Thyroid gland (tissue), 4 donors: ENCODE results near the gene TTBK1. TPM values are rescaled to one million over a fixed set of nuclear protein-coding genes. Genes with fewer than 3 reads are reported as not detected.

Experiments
- DNase-seq, 2 donors: peaks; one replicate each; pipeline ENCODE4 v3.0.0-alpha.2; 2019
- H3K27ac ChIP-seq, 3 donors: fragments of 200-600 bp; sonication (generic); 1 replicate in 2 of 3; 2 replicates in 1 of 3; pipeline ENCODE4 v1.5.1; 2016 to 2019; ENCODE audit warnings: mild to moderate bottlenecking in 1 of 3, moderate library complexity in 1 of 3
- H3K27me3 ChIP-seq: fragments of 200-600 bp; sonication (generic); one replicate; pipeline ENCODE4 v1.5.1; 2019
- H3K36me3 ChIP-seq, 2 donors: fragments of 200-600 bp; sonication (generic); one replicate each; pipeline ENCODE4 v1.5.1; 2016 to 2019
- H3K4me1 ChIP-seq, 2 donors: fragments of 200-600 bp; sonication (generic); one replicate each; pipeline ENCODE4 v1.5.1; 2017 to 2019
- H3K4me3 ChIP-seq, 3 donors: fragments of 200-600 bp; sonication (generic); replicated peaks in 1 of 3; 1 replicate in 2 of 3; 2 replicates in 1 of 3; pipeline ENCODE4 v1.5.1; 2016; ENCODE audit warnings: mild to moderate bottlenecking in 1 of 3
- H3K9me3 ChIP-seq: fragments of 200-600 bp; sonication (generic); one replicate; pipeline ENCODE4 v1.5.1; 2017
- CTCF ChIP-seq, 6 experiments: fragments of 200-600 bp in 3 of 6; fragments of 450-650 bp in 3 of 6; sonication (generic) in 3 of 6; IDR thresholded peaks; one replicate each; pipeline ENCODE4 v1.5.1; 2016 to 2019; ENCODE audit warnings: antibody characterized with exemption in 6 of 6, mild to moderate bottlenecking in 2 of 6, inconsistent platforms in 1 of 6, moderate library complexity in 1 of 6
- POLR2A ChIP-seq, 2 donors: fragments of 450-650 bp; IDR thresholded peaks; one replicate each; pipeline ENCODE4 v1.6.1; 2017; ENCODE audit warnings: antibody characterized with exemption in 2 of 2, mild to moderate bottlenecking in 2 of 2, moderate library complexity in 1 of 2
- WGBS, 2 donors: methylation state at CpG; one replicate each; pipeline ENCODE4 v1.1.5; 2017; 5-methylcytosine and 5-hydroxymethylcytosine counted together
- intact Hi-C: fragments of 100-400 bp; cut with DNase I; formaldehyde crosslinking; loops from one replicate; pipeline ENCODE4 v1.15.1; 2023
- total RNA-seq, 4 donors: library from RNA; depleted of rRNA; stranded (reverse); fragments of >200 nt; gene quantifications; one replicate each; pipeline ENCODE4 v1.2.3, GENCODE V29; 2016

The TTBK1 gene
- total RNA-seq, 4 donors from 2014 or later = 0.11 to 0.15 TPM; not detected in 2

- no peaks in the 10 kb centered on the region for H3K36me3 ChIP-seq
- peak; percentile 19 to 22 for DNase-seq
- peaks cover 22 to 33% of the 10 kb centered on the region in 2 donors for H3K4me1 ChIP-seq
- 9 to 40% methylated on average over 5 to 24 of the region's 65 CpGs for whole genome bisulfite sequencing, 2 donors
- H3K9me3 ChIP-seq = no peaks in the 10 kb centered on the region
- no peaks in the 10 kb centered on the region for H3K27me3 ChIP-seq
- intact Hi-C loops = no loop called here
- TF ChIP-seq CTCF (IDR thresholded peaks at IDR 0.05) (no peak), POLR2A (IDR thresholded peaks at IDR 0.05) (no peak)
- no peak overlapping the region for H3K27ac ChIP-seq
- peak overlapping the region in 1 of 3 donors; percentile 33 for H3K4me3 ChIP-seq
Measured at GRCh38 chr6:43274916-43275597, 31.8 kb downstream of the TTBK1 start.

- DNase-seq = no peak
- no peaks in the 10 kb centered on the region for H3K27me3 ChIP-seq
- intact Hi-C loops = no loop called here
- 8 to 15% methylated on average over 30 to 44 of the region's 64 CpGs for WGBS, 2 donors
- H3K36me3 ChIP-seq = no peaks in the 10 kb centered on the region
- peak overlapping the region in 1 of 3 donors; percentile 33 for H3K4me3 ChIP-seq
- no peak overlapping the region for H3K27ac ChIP-seq
- no peaks in the 10 kb centered on the region for H3K9me3 ChIP-seq
- no peak for TF ChIP-seq CTCF (IDR thresholded peaks at IDR 0.05)
- TF ChIP-seq POLR2A (IDR thresholded peaks at IDR 0.05) = no peak
- peaks cover 15 to 24% of the 10 kb centered on the region in 2 donors for H3K4me1 ChIP-seq
Measured at GRCh38 chr6:43275801-43276576, 32.7 kb downstream of the TTBK1 start.

GRCh38 chr6:43276577-43277305 lies 33.5 kb downstream of the TTBK1 start:
- no peak for TF ChIP-seq POLR2A (IDR thresholded peaks at IDR 0.05)
- no peak for TF ChIP-seq CTCF (IDR thresholded peaks at IDR 0.05)
- H3K27me3 ChIP-seq = no peaks in the 10 kb centered on the region
- peaks cover 10 to 18% of the 10 kb centered on the region in 2 donors for H3K4me1 ChIP-seq
- 85 to 89% methylated on average over 11 of the region's 11 CpGs for WGBS, 2 donors
- intact Hi-C loops = no loop called here
- no peaks in the 10 kb centered on the region for H3K36me3 ChIP-seq
- no peak overlapping the region for H3K4me3 ChIP-seq
- no peak for DNase-seq
- no peaks in the 10 kb centered on the region for H3K9me3 ChIP-seq
- no peak overlapping the region for H3K27ac ChIP-seq

GRCh38 chr6:43277306-43277642 lies 34.0 kb downstream of the TTBK1 start:
- TF ChIP-seq POLR2A (IDR thresholded peaks at IDR 0.05) (no peak), CTCF (IDR thresholded peaks at IDR 0.05) (no peak)
- H3K36me3 ChIP-seq = no peaks in the 10 kb centered on the region
- DNase-seq = no peak
- 80 to 84% methylated on average over 6 of the region's 6 CpGs for WGBS, 2 donors
- intact Hi-C loops = no loop called here
- H3K9me3 ChIP-seq = no peaks in the 10 kb centered on the region
- peaks cover 10 to 18% of the 10 kb centered on the region in 2 donors for H3K4me1 ChIP-seq
- no peak overlapping the region for H3K27ac ChIP-seq
- no peak overlapping the region for H3K4me3 ChIP-seq
- H3K27me3 ChIP-seq = no peaks in the 10 kb centered on the region
